GM21390 (cell line): ENCODE measurements around the gene MDH2.
"Not testable (repeated sequence)": the region's sequence is repeated elsewhere in the genome, so short reads cannot be mapped to it uniquely, and the experiment has no call there.

ENCODE experiments used
- ATAC-seq: cut with Tn5 transposase; IDR thresholded peaks from one replicate; pipeline ENCODE4 v1.9.1; 2021; ENCODE audit not compliant: unreplicated experiment

Gene MDH2

DNA sequence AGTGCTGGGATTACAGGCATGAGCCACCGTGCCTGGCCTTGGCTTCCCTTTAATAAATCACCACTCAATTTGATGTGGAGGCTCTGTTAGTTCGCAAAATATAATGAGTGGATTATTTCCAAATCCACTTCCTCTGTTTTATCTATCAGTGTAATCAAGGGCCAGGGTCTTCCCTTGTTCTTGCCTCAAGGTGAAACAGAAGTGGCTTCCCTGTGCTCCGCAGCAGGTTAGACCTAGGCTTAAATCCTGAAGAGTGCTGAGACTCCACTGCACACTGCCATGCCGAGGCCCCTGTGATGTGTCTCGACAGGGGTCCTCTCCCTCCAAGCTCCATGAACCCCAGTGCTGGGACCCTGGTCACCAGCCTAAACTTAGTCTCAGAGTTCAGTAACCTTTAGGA lies 59.0 kb downstream of the MDH2 start:
- ATAC-seq: no peak

- no peak for ATAC-seq
These were observed 60.8 kb downstream of the MDH2 start for GRCh38 chr7:76108540-76109233.

- ATAC-seq: not testable (repeated sequence)
These were observed 65.2 kb downstream of the MDH2 start for GRCh38 chr7:76113042-76113630.

GRCh38 chr7:76114742-76115141 lies 66.8 kb downstream of the MDH2 start:
- ATAC-seq: not testable (repeated sequence)
